ENCODE measurements around the gene EPS8L1.

GRCh38 chr19:55132453-55133129 is 56.9 kb downstream of the EPS8L1 start:
- TF ChIP-seq POLR2AphosphoS5 (IDR thresholded peaks at IDR 0.05; ENCODE audit: low read depth, low read length) (no peak), TAF1 (IDR thresholded peaks at IDR 0.05; ENCODE audit: borderline replicate concordance, low read depth, low read length) (no peak)

All from GM12892 (cell line).